Ramos (cell line): Measurements from ENCODE around the gene UNK.

Experiments used
- in situ Hi-C: fragments of 300-500 bp; cut with MboI; formaldehyde crosslinking; loops from one replicate; pipeline ENCODE4 v1.14.3; 2022; ENCODE audit warnings: low sequenced_read_pairs; ENCODE audit not compliant: unreplicated experiment

Gene UNK

DNA sequence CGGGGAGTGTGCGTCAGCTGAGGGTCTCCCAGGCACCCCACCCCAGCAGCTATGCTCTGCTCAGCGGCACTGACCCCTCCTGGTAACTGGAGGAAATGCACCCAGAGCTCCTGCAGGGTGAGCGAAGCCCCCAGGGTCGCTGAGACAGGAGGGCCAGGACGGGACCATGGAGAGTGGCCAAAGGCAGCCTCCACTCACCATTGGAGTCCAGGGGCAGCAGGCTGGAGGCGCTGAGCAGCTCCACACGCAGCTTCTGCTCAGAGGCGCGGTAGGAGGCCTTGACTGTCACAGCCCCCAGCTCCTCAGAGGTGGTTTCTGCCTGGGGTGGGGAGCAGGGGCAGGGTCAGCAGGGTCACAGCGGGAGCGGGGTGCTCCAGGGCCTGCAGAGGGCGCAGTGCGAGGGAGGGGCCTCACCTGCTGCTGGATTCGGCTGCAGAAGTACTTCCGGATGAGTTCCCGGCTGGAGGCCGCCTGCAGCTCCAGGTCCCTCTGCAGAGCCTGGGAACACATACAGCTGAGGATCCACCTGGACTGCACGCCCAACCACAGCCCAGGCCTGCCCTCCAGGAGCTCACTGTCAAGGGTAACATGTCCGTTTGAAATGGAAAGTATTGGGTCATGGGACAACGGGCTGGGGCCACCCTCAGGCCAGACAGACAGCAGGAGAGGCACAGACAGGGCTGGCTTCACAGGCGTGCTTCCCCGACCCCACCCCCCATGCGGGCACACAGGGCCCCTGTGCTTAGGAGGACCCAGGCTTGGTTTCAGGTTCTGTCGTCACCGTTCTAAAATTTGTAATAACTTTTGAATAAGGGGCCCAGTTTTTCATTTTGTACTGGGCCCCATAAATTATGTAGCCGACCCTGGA is 45.8 kb downstream of the UNK start:
- in situ Hi-C loops, result no loop called here

GRCh38 chr17:75831032-75831571 is 46.5 kb downstream of the UNK start:
- in situ Hi-C loops, result no loop called here

GRCh38 chr17:75832164-75832651 is 47.6 kb downstream of the UNK start:
- in situ Hi-C loops, result no loop called here

- in situ Hi-C loops, result no loop called here
Measured at GRCh38 chr17:75832652-75833400, 48.2 kb downstream of the UNK start.

GRCh38 chr17:75834279-75834920 is 49.8 kb downstream of the UNK start:
- in situ Hi-C loops, result no loop called here

- in situ Hi-C loops, result no loop called here
Measured at GRCh38 chr17:75834928-75835653, 50.5 kb downstream of the UNK start.

GRCh38 chr17:75835654-75835987 is 51.0 kb downstream of the UNK start:
- in situ Hi-C loops, result no loop called here

DNA sequence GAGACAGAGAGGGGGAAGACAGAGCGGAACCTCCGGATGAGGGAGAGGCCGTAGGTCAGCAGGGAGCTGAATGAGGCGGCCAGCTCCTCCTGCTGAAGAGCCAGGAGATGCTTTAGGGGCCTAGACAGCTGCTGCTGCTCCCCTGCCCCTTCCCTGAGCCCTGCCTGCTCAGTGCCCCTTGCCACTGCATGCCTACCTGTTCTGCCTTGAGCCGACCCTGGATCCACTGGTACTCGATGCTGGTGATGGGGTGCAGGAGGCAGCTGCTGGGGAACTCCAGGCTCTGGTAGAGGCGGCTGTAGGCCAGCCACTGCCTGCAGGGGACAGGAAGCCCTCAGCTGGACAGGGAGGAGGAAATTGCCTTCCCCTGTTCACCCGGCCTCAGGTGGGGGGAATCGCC is 52.0 kb downstream of the UNK start:
- in situ Hi-C loops, result no loop called here

DNA sequence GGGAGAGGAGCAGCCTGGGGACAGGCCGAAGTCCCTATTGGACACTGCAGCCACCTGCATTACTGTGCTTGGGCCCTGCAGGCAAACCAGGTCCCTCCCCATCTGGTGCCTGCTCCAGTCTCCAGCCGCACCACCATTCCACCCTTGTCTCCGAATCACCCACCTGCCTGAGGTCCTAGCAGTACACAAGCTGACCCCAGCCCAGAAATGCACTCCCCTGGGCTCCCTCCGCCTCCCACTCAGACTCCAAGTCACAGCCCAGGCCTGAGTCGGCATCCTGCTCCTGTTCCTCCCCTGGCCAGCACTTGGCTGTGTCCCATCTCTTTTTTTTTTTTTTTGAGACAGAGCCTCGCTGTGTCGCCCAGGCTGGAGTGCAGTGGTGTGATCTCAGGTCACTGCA is 53.3 kb downstream of the UNK start:
- in situ Hi-C loops, result no loop called here

- in situ Hi-C loops, result no loop called here
Measured at GRCh38 chr17:75838410-75838809, 53.8 kb downstream of the UNK start.

DNA sequence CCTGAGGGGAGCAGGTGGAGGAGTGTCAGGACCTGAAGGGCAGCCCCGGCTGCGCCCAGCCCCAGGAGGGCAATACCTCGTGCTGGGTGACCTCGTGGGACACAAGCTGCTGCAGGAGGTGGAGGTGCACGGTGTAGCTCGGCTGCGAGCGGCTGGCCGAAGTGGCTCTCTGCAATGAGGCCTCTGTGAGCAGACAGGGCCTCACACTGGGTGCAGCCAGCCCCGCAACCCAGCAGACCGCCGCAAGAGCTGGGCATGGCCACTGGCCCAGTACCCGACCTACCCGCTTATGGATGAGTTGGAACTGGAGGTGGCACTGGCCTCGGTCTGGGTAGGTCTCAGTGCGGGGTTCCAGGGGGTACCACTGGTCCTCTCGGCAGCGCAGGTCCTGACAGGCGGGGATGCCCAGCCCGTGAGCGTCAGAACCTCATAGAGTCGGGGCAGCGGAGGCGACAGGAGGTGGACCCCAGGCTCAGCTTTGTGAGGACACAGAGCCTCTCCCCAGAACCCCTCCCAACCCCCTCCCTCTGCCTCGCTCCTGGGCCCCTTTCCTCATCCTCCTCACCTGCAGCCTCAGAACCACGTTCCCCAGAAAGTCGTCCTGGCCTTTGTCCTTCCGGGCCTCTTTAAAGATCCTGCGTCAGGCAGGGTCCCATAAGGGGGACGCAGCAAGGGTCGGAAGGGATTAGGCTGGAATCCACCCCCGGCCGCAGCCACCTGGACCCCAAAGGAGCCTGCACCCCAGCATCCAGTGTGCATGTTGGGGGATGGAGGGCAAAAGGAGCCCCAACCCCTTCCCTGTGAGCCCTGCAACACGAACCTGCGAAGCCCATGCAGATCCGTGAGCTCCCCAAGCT is 55.6 kb downstream of the UNK start:
- in situ Hi-C loops, result loop anchor here (10.0 kb wide), 1 partner anchor 235 kb away; no protein-coding TSS in a partner anchor

DNA sequence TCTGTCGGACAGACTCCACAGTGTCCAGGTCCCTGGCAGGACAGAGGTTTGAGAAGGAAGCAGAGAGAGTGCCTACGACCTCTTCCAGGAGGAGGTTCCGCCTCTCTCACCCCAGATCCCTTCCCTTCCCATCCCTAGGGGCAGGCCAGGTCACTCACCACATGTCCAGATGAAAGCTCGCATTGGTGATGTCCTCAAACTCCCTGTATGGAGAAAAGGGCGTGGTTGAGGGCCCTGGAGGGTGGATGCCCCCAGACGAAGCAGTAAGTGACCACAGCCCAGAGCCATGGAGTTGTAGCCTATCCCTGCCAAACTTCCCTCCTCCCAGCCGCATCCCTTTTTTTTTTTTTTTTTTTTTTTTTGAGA is 56.2 kb downstream of the UNK start:
- in situ Hi-C loops, result loop anchor here (10.0 kb wide), 1 partner anchor 236 kb away; no protein-coding TSS in a partner anchor

GRCh38 chr17:75842411-75842810 is 57.8 kb downstream of the UNK start:
- in situ Hi-C loops, result loop anchor here (10.0 kb wide), 1 partner anchor 238 kb away; no protein-coding TSS in a partner anchor

DNA sequence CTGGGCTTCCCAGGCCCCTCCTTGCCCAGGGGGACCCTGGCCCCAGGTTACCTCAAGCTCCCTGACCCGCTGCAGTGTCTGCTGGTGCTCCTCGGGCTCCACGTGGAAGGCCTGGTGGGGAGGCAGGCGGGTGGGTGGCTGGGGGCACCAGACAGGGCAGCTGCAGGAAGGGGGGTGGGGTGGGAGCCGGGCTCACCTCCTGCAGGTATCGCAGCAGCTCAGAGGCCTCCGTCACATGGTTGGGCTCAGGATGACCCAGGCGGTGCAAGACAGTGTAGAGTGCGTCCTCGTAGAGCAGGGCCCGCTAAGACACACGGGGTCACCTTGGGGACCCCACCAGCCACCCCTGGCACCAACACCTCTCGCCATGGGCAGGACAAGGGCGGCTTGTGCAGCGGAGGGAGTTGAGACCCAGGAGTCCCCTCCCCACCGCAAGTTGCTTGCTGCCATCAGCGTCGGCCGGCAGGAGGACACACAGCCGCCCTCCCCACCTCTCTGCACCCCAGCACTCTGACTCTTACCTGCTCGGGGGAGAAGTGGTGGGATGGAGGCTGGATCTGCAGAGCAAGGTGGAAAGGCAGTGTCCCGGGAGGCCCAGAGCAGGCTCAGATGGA is 58.5 kb downstream of the UNK start:
- in situ Hi-C loops, result loop anchor here (10.0 kb wide), 1 partner anchor 238 kb away; no protein-coding TSS in a partner anchor

DNA sequence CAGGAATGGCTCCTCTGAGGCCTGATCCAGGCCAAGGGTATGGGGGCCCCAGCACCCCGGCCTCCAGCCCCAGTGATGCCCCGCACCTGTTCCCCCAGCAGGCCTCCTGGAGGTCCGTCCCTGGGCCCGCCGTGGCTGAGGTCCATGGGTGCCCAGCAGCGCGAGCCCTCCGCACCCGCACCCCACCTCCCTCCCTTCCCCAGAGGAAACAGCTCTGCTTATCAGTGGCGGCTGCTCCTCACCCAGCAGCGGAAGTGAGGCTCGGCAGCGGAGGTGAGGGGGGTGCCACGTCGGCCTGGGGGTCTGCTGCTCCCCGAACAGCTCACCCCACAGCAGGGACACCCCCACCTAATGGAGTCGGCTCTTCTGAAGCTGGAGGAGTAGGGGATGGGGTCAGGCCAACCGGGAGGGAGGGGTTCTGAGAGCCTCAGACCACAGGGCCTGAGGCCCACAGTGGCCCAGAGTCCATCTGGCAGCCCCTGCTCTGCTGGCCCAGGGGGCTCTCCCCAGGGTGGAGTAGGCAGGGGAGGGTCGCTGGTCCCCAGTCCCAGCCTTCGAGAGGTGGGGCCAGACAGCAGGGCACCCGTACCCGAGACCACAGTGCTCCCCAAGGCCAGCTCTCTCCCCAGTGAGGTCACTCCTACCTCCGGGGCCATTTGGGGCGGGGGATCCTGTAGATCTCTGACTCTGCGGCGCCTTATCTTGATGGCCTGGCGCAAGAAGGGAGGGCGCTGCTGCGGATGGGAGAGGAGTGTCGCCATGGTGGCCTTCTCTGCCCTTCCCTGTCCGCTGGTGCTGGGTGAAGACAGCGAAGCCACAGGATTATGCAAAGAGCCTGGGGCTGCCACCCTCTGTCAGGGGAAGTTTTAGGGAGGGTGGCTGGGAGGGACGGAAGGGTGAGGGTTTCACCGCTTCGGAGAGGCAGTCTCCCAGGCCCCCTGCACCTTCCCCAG is 59.2 kb downstream of the UNK start, which contains the start of gene UNC13D:
Gene UNC13D (minus strand): TSS at position 828 of the 953 bp plus-strand sequence. CDS start 67 bp downstream, at position 761.
- in situ Hi-C loops, result loop anchor here (10.0 kb wide), 1 partner anchor 239 kb away; no protein-coding TSS in a partner anchor

DNA sequence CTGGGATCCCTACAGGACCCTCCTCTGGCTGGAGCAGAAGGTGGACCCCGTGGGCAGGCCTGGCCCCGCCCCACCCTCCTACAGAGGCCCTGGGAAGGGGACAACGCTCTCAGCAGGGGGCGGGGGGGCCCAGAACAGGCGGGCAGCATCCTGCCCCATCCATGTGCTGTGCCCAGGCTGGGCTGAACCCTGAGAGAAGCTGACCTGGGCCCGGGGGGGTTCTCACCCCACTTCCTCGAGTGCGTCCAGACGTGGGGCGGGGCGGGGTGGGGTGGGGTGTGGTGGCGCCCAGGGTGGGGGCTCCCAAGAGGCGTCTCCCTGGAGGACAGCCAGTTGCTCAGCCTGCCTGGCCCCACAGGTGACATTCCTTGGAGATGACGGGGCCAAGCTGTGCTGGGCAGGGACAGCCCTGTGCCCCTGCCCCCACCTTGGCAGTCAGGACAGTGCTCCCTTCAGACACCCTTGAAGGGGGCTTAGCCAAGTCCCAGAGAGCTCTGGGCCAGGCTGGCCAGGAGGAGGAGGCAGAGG is 60.0 kb downstream of the UNK start:
- in situ Hi-C loops, result loop anchor here (10.0 kb wide), 1 partner anchor 240 kb away; no protein-coding TSS in a partner anchor
